PC-3 (cell line): ENCODE data around the gene CLASP1. TPM values are rescaled to one million over a fixed set of nuclear protein-coding genes. Genes with fewer than 3 reads are reported as not detected.
A peak's percentile ranks its signal among the peaks of the same experiment; 100 is the strongest.

Experiments
- ATAC-seq: fragments of 200-7000 bp; cut with Tn5 transposase; 2 replicates; pipeline ENCODE4 v1.9.1; 2020; ENCODE audit warnings: mild to moderate bottlenecking, moderate library complexity
- BruUV-seq: library from RNA; stranded (reverse); fragments of 400-500 nt; replicated peaks from 2 replicates; lab custom pipeline; 2021; lab: Mats Ljungman, UMichigan
- CTCF ChIA-PET: fragments of 300-600 bp; sonication (Branson Sonifier 250); formaldehyde crosslinking; loops from one replicate; lab custom pipeline; 2022; ENCODE audit warnings: antibody characterized with exemption; lab: Charles Lee
- POLR2A ChIA-PET: fragments of 300-600 bp; sonication (Branson Sonifier 250); formaldehyde crosslinking; loops from one replicate; lab custom pipeline; 2022; ENCODE audit warnings: antibody characterized with exemption; ENCODE audit not compliant: unreplicated experiment; lab: Charles Lee
- DNase-seq: peaks from one replicate; pipeline ENCODE4 v3.0.0-alpha.2; 2015
- H2AFZ ChIP-seq: fragments of 300-600 bp; sonication (generic); 2 replicates; pipeline ENCODE4 v1.6.0; 2016; ENCODE audit warnings: antibody characterized with exemption, low read length
- H3F3A ChIP-seq: fragments of 300-600 bp; sonication (generic); one replicate; pipeline ENCODE4 v1.6.0; 2017; ENCODE audit warnings: antibody characterized with exemption, low read length, control low read depth, mild to moderate bottlenecking; ENCODE audit not compliant: unreplicated experiment
- H3K27ac ChIP-seq: fragments of 300-600 bp; sonication (generic); 2 replicates; pipeline ENCODE4 v1.5.1; 2016; ENCODE audit warnings: mild to moderate bottlenecking, low read length
- H3K27me3 ChIP-seq: fragments of 300-600 bp; sonication (generic); 2 replicates; pipeline ENCODE4 v1.6.1; 2016; ENCODE audit warnings: low read length, mixed read lengths
- H3K36me3 ChIP-seq: fragments of 300-600 bp; sonication (generic); 2 replicates; pipeline ENCODE4 v1.6.1; 2016; ENCODE audit warnings: low read depth, mixed run types, low read length, mixed read lengths
- H3K4me1 ChIP-seq: fragments of 300-600 bp; sonication (generic); 2 replicates; pipeline ENCODE4 v1.5.1; 2016; ENCODE audit warnings: low read length; ENCODE audit not compliant: insufficient read depth
- H3K4me2 ChIP-seq: fragments of 300-600 bp; sonication (generic); 2 replicates; pipeline ENCODE4 v1.6.0; 2016; ENCODE audit warnings: low read length
- H3K4me3 ChIP-seq: fragments of 300-600 bp; sonication (generic); 2 replicates; pipeline ENCODE4 v1.5.1; 2016; ENCODE audit warnings: mild to moderate bottlenecking, low read length, mixed read lengths
- H3K79me2 ChIP-seq: fragments of 300-600 bp; sonication (generic); 2 replicates; pipeline ENCODE4 v1.6.1; 2017; ENCODE audit warnings: low read length, mixed read lengths
- H3K9ac ChIP-seq: fragments of 300-600 bp; sonication (generic); 2 replicates; pipeline ENCODE4 v1.6.0; 2016; ENCODE audit warnings: mild to moderate bottlenecking, low read length
- H3K9me2 ChIP-seq: fragments of 300-600 bp; sonication (generic); replicated peaks from 2 replicates; pipeline ENCODE4 v1.6.1; 2016; ENCODE audit warnings: mixed run types, low read length, mixed read lengths
- H3K9me3 ChIP-seq: fragments of 300-600 bp; sonication (generic); 2 replicates; pipeline ENCODE4 v1.6.1; 2016; ENCODE audit warnings: low read length, mixed read lengths
- H4K20me1 ChIP-seq: fragments of 300-600 bp; sonication (generic); 2 replicates; pipeline ENCODE4 v1.6.1; 2016; ENCODE audit warnings: low read length, mixed read lengths
- CTCF ChIP-seq: fragments of 300-600 bp; sonication (generic); conservative IDR thresholded peaks from 2 replicates; pipeline ENCODE4 v1.5.1; 2017; ENCODE audit warnings: antibody characterized with exemption, low read depth, mild to moderate bottlenecking, low read length
- EZH2 ChIP-seq: fragments of 300-600 bp; sonication (generic); IDR thresholded peaks from one replicate; pipeline ENCODE4 v1.6.1; 2017; ENCODE audit warnings: antibody characterized with exemption, mild to moderate bottlenecking, low read length; ENCODE audit not compliant: unreplicated experiment
- EZH2phosphoT487 ChIP-seq: fragments of 300-600 bp; sonication (generic); IDR thresholded peaks from 2 replicates; pipeline ENCODE4 v1.6.1; 2018; ENCODE audit warnings: mild to moderate bottlenecking, antibody characterized with exemption, low read length, borderline replicate concordance
- intact Hi-C: fragments of 100-400 bp; cut with micrococcal nuclease; formaldehyde crosslinking; loops from 2 replicates; pipeline ENCODE4 v1.9.0; 2023
- total RNA-seq: library from RNA; depleted of rRNA; stranded (reverse); fragments of >200 nt; gene quantifications from 2 replicates; pipeline ENCODE4 v1.2.3, GENCODE V29; 2014

The CLASP1 gene
- total RNA-seq, 1 experiment from 2014 or later, result 24.3 TPM

GRCh38 chr2:121358291-121358690 is 291.0 kb downstream of the CLASP1 start:
- Histone ChIP-seq H3K79me2 (no peaks in the 10 kb centered on the region; the same call in 1 of the 2 replicates), H3K9ac (peak overlapping the region; percentile 78; the same call in 1 of the 2 replicates), H3K4me1 (peaks cover 70% of the 10 kb centered on the region), H3K36me3 (peaks cover 31% of the 10 kb centered on the region), H2AFZ (no peak overlapping the region), H4K20me1 (no peaks in the 10 kb centered on the region), H3K9me2 (no peaks in the 10 kb centered on the region), H3K4me3 (no peak overlapping the region), H3K27me3 (no peaks in the 10 kb centered on the region), H3K4me2 (peak overlapping the region; percentile 73), H3F3A (peaks cover 8% of the 10 kb centered on the region), H3K27ac (peak overlapping the region; percentile 95), H3K9me3 (no peaks in the 10 kb centered on the region)
- ATAC-seq (no peak), DNase-seq (no peak)
- no TSS peak for BruUV-seq
- intact Hi-C loops, result loop anchor here (5.0 kb wide), 1 partner anchor 231 kb away; no protein-coding TSS in a partner anchor
- ChIA-PET POLR2A (no interaction called here), CTCF (no interaction called here)
- no peak for TF ChIP-seq EZH2
- TF ChIP-seq EZH2phosphoT487, result no peak
- no peak for TF ChIP-seq CTCF

- Histone ChIP-seq H3K79me2 (no peaks in the 10 kb centered on the region), H3F3A (peaks cover 4% of the 10 kb centered on the region), H3K9me3 (no peaks in the 10 kb centered on the region), H3K9me2 (no peaks in the 10 kb centered on the region), H3K4me3 (no peak overlapping the region), H3K4me1 (peaks cover 49% of the 10 kb centered on the region), H3K4me2 (peak overlapping the region; percentile 21), H3K36me3 (peaks cover 24% of the 10 kb centered on the region), H3K27ac (peak overlapping the region; percentile 45), H2AFZ (no peak overlapping the region), H3K9ac (peak overlapping the region; percentile 23), H3K27me3 (no peaks in the 10 kb centered on the region), H4K20me1 (no peaks in the 10 kb centered on the region)
- peak; percentile 86 for TF ChIP-seq CTCF
- no peak for TF ChIP-seq EZH2phosphoT487
- no peak for TF ChIP-seq EZH2
- DNase-seq (peak; percentile 91), ATAC-seq (peak; percentile 39)
- no TSS peak for BruUV-seq
- ChIA-PET CTCF (interaction anchor here (0.5 to 1.7 kb wide), 10 partner anchors 10 to 673 kb away, joined by 3 to 29 read pairs (median 4); no protein-coding TSS in a partner anchor), POLR2A (interaction anchor here (0.7 kb wide), 2 partner anchors 9 to 175 kb away, joined by 4 to 10 read pairs; no protein-coding TSS in a partner anchor)
- intact Hi-C loops, result loop anchor here (1.0 to 5.0 kb wide), 2 partner anchors 229 to 261 kb away; no protein-coding TSS in a partner anchor
Observed at GRCh38 chr2:121356058-121356640, 293.1 kb downstream of the CLASP1 start.

- Histone ChIP-seq H3K9me2 (no peaks in the 10 kb centered on the region), H3K4me3 (0 out of 2 replicates have a peak overlapping the region, but pooled peaks have one; percentile 3), H3K27ac (peak overlapping the region; percentile 45), H3K9me3 (no peaks in the 10 kb centered on the region), H3K79me2 (no peaks in the 10 kb centered on the region), H3K36me3 (peaks cover 26% of the 10 kb centered on the region), H3K4me1 (peaks cover 43% of the 10 kb centered on the region), H3K9ac (peak overlapping the region; percentile 23), H3K27me3 (no peaks in the 10 kb centered on the region), H3K4me2 (peak overlapping the region; percentile 21), H4K20me1 (no peaks in the 10 kb centered on the region), H2AFZ (no peak overlapping the region), H3F3A (peaks cover 4% of the 10 kb centered on the region)
- peak; percentile 53 for DNase-seq
- CTCF ChIA-PET, result interaction anchor here (0.6 to 1.7 kb wide), 6 partner anchors 41 to 673 kb away, joined by 3 to 29 read pairs (median 8); no protein-coding TSS in a partner anchor
- TF ChIP-seq EZH2, result no peak
- no peak for TF ChIP-seq CTCF
- no peak for TF ChIP-seq EZH2phosphoT487
- intact Hi-C loops, result loop anchor here (5.0 kb wide), 1 partner anchor 228 kb away; no protein-coding TSS in a partner anchor
- POLR2A ChIA-PET, result interaction anchor here (0.6 kb wide), 1 partner anchor 261 kb away, joined by 7 read pairs; no protein-coding TSS in a partner anchor
- ATAC-seq, result no peak
- BruUV-seq, result no TSS peak
Observed at GRCh38 chr2:121355488-121355887, 293.8 kb downstream of the CLASP1 start.
